ENCODE results near the gene RSF1.

GRCh38 chr11:77695417-77695816, 125.1 kb downstream of the RSF1 start:
- TF ChIP-seq CTCF (IDR thresholded peaks at IDR 0.05), result no peak
- no peak for TF ChIP-seq POLR2A (IDR thresholded peaks at IDR 0.05)
- no peak for TF ChIP-seq POLR2AphosphoS5 (IDR thresholded peaks at IDR 0.05)
